Epithelial cell of prostate (primary cell): ENCODE results near the gene FNBP1L.
A peak's percentile ranks its signal among the peaks of the same experiment; 100 is the strongest.
"Not testable (repeated sequence)": the region's sequence is repeated elsewhere in the genome, so short reads cannot be mapped to it uniquely, and the experiment has no call there.

Experiments used
- DNase-seq: peaks from one replicate; pipeline ENCODE4 v3.0.0-alpha.2; 2011; ENCODE audit warnings: low read depth, low spot score
- H3K27ac ChIP-seq: fragments of 450-650 bp; 2 replicates; pipeline ENCODE4 v1.5.1; 2017; ENCODE audit warnings: mild to moderate bottlenecking

FNBP1L gene

DNA sequence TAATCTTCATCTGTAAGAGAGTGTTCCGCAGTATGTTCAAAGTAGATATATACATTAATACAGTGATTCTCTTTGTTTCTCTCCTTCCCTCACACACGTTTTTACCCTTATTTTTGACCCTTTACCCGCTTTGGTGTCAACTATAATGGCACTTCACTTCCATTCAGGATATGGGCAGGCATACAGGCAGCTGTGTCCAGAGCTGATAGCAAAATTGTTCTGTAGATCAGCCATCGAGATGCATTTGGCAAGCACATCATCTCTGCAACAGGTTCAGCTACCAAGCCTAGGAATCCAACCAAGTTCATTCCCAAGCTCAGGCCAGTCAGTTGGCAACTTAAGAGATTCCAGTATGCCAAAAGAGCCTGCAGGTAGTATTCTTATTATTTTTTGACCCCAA, 74.8 kb downstream of the FNBP1L start:
- no peak for DNase-seq
- H3K27ac ChIP-seq, result no peak overlapping the region

DNA sequence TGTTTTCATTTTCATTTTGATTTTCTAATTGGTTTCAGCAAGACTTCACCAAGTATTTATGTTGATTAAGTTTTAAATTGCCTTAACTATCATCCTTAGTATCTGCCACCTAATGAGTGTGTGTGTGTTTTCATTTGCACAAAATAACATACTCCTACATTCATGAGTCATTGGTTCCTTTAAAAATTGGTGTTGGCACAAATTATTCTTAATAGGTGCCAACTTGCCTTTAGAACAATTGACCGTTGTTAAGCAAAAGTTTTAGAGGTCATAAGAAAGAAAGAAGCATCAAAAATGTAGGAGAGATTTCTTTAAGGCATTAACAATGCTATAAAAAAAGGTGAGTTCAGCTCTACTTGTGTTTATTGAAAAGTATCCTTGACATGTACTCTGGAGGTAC, 77.5 kb downstream of the FNBP1L start:
- no peak for DNase-seq
- H3K27ac ChIP-seq, result no peak overlapping the region

DNA sequence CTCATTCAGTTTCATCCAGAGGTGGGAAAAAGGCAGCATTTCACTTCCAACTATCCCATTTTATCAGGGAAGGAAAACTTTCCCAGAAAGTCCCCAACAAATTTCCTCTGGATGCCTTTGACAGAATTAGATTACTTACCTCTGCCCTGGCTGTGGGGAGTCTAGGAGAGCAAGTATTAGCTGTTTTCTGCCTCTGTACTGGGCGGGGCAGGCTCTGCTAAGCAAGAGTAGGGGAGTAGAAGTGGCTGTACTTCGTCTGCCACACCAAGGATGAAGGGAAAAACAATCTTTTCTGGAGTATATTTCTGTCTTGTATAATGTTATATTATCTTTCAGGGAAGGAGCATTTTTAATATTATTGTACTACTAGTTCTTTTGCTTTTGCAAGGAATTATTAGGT, 78.5 kb downstream of the FNBP1L start:
- H3K27ac ChIP-seq, result no peak overlapping the region
- no peak for DNase-seq

DNA sequence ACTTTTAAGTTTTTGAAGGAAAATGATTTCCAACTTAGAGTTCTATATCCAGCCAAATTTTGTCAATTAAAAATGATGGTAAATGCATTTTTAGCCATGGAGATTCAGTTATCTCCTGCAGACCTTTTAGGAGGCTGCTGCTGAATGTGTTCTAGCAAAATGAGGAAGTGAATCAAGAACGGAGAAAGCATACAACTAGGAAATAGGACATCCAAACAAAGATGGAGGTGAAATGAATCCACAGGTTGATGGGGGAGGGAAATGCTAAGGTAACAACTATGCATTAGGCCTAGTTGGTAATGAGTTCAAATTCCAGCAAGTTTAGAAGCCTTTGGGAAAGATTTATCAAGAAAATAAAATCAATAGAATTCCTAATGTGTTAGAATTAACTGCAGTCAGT, 80.5 kb downstream of the FNBP1L start:
- no peak overlapping the region for H3K27ac ChIP-seq
- no peak for DNase-seq

DNA sequence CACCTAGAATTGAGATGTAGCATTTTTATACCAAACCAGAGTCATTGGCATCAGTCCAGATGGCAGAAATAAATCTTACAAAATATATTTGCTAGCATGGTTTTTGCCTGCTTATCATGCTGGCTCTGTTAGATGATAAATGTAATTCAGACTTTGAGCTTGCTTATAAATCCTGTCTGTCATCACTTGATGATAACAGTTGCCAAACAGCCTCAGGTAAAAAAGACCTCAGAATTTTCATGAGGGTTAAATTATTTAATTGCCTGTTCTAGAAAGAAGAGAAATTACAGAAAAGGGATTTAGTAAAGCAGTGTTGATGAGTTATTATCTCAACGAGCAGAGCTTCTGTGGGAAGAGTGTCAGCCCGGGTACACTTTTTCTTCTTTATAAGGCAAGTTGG, 83.3 kb downstream of the FNBP1L start:
- no peak for DNase-seq
- no peak overlapping the region for H3K27ac ChIP-seq

DNA sequence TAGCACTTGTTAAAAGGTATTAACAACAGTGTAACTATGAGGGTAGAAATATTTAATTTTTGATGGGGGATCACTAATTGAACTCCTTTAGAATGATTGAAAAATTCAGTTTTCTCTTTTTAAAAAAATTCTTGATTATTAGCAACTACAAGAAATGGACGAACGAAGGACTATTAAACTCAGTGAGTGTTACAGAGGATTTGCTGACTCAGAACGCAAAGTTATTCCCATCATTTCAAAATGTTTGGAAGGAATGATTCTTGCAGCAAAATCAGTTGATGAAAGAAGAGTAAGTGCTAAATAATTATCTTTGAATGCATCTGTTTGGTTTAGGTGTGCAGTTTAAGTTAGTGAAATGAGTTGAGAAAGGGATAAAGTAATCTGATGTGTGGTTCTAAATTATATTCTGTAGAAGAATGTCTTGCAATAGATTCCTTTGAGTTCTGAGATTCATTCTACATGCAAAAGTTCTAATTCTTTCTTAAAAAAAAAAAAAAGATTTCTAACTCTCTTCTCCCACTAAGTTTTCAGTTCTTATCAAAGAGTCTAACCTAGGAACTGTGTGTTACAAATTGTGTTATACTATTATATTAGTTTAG, 85.0 kb downstream of the FNBP1L start:
- no peak overlapping the region for H3K27ac ChIP-seq
- DNase-seq, result no peak

DNA sequence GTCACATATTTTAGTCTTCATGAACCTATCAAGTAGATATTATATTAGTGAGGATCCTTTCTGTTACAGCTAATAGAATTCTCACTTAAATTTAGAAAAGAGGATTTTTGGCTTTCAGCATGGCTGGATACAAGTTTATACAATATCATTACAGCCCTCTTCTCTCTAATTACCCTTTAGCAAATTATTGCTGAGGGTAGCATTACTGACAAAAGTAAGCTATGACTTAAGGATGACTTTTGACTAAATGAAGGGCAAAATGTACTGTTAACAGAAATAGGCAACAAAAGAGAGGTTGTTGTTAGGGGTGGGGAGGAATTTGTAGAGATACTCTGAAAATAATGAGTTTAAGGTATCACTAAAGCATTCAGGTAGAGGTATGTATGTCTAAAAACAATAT, 85.8 kb downstream of the FNBP1L start:
- no peak for DNase-seq
- H3K27ac ChIP-seq, result no peak overlapping the region

DNA sequence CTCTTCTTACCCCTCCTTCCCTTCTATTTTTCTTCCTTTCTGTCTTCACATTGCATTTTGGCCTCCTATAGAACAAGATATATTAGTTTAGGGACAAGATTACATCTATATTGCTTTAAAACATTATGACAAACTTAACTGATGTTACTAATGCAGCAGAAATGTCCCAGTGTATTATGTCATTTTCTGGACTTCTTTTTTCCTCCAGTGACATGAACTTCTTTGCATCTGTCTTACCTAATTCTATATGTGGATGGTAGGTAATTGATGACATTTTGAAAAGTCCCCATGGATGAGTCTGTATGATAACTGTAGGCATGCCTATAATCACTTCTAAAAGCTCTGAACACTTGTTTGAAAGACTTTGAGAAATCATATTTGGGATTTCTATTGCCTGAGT, 89.5 kb downstream of the FNBP1L start:
- DNase-seq, result no peak
- H3K27ac ChIP-seq, result no peak overlapping the region

DNA sequence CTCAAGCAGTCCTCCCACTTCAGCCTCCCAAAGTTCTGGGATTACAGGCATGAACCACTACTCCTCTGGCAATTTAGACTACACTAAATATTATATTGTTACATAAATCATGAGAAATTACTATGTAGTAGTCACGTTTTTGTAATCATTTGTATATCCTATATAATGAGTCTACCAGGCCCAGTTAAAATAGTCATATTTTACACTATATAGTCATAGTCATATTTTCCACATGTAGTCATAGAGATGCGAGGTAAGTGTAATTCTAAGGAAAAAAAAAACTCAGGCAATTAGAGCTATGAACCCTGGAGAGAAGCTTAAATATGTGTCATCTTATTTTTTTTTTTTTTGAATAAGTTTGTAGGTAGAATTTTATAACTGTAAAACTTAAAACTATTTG, 90.0 kb downstream of the FNBP1L start:
- no peak for DNase-seq
- H3K27ac ChIP-seq, result no peak overlapping the region

DNA sequence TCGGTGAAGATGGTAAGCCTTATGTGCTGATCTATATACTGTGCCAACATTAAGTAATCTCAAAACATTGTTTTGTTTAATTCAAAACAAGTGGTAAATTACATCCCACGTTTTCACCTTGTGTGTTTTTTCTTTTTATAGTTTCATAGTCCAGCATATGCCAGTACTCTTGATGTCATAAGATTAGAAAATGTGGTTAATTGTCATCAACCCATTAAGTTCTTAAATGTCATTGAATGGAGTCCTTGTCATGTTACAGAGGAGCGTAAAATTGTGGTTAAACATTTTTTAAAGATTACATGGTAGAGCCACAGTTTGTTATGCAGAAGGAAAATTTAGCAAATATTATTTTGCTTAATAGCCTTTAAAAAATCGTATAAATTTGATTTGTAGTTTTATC, 93.1 kb downstream of the FNBP1L start:
- H3K27ac ChIP-seq, result no peak overlapping the region
- no peak for DNase-seq

DNA sequence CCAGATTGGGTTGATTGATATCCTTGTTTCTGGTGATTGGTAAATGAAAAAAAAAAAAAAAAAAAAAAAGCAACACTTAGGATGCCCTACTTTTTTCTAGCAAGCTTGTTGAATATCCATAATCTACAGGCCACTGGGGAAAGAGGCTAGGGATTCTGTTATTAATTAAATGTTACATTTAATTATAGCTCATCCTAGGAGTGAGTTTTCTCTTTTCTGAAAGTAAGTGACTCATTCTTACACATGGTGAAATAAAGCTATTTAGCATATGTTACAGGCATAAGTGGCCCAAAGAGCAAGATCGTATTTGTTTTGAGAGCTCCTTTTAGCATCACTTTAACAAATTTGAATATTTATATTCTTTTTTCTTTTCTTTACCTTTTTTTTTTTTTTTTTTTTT, 94.5 kb downstream of the FNBP1L start:
- H3K27ac ChIP-seq, result no peak overlapping the region
- no peak for DNase-seq

DNA sequence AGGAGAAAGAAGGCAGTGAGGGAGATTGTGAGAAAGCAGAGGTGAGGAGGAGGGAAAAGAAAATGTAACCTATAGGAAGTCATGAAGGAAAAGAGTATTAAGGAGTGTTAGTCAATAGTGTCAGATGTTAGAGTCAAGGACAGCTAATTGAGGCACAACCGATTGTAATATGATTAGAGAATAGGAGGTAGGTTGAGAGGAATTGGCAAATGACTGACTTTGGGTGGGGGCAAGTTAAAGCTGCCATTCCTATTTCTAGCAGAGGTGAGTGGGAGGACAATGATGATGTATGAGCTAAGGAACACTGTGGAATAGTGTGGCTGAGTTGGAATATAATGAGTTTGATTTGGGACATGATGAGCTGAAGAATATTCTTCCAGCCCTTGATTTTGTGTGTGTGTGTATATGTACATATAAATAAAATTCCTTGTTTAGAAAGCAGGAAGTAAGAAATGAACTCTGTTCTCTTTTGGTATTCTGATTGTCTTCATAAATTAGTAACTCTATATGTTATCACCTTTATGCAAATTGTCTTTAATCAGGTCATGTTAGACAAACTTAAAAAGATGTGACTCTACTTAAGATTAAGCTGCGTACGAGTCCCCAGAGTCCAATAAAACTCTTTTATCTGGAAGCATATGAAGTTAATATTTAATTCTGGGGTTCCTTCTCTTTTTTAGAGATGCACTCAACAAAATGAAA, 98.4 kb downstream of the FNBP1L start:
- DNase-seq, result no peak
- H3K27ac ChIP-seq, result no peak overlapping the region

DNA sequence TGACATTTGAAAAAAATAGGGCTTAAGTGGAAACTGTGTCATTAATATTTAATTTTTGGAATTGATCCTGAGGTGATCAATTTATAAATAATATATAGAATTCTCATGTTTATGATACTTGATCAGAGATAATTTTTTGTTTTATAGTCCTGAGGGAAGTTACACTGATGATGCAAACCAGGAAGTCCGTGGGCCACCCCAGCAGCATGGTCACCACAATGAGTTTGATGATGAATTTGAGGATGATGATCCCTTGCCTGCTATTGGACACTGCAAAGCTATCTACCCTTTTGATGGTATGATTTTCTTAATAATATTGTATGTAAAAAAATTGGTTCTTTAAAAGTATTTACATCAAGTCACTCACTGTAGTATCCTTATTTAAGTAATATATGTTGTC, 101.2 kb downstream of the FNBP1L start:
- no peak overlapping the region for H3K27ac ChIP-seq
- DNase-seq, result no peak

DNA sequence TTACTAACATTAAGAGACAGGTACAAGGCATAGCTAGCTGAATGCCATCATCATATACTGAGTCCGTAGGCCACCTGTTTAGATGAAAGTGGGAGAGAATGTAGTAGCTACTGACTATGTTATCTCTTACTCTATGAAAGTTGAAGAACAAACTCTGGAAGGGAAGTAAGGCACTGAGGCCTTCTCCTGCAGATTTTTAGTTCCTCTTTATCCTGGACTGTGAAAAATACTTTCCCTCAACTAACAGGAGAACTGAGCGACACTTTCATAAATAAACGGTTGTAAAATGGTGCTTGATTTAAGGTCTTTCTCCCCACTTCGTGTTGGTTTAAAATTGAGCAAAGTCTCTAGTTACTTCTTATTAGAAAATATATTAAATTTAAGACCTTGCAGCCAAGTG, 101.9 kb downstream of the FNBP1L start:
- DNase-seq, result no peak
- no peak overlapping the region for H3K27ac ChIP-seq

DNA sequence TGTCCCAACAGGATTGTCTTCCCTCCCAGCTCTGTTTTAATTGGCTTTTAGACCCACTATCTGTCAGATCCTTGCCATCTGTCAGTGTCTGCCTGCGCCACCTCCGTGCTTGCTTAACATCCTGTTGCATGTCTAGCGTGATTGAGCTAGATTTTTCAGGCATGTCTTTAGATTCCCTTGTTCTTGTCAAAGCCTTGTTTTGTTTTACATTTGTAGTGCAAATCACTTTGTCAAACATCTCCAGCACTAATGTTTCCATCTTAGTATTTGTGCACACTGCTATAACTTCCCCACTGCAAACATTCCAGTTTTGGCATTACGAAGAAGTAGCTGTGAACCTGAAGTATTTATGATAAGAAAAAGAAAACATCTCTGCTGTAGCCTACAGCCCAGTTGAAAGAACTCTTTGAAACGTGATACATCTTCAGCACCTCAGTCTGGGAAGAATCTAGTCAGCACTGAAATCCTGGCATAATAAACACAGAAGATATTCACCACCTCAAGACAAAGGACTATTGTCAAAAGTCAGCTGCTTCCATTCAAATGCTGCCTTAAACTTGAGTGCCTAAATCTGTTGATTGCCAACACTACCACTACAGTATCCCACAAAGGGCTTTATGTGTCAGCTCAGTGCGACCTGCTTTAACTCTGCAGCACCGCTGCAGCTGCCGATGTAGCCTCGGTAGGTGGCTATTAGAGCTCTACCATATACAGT, 105.0 kb downstream of the FNBP1L start:
- no peak for DNase-seq
- peak overlapping the region; percentile 15 for H3K27ac ChIP-seq

DNA sequence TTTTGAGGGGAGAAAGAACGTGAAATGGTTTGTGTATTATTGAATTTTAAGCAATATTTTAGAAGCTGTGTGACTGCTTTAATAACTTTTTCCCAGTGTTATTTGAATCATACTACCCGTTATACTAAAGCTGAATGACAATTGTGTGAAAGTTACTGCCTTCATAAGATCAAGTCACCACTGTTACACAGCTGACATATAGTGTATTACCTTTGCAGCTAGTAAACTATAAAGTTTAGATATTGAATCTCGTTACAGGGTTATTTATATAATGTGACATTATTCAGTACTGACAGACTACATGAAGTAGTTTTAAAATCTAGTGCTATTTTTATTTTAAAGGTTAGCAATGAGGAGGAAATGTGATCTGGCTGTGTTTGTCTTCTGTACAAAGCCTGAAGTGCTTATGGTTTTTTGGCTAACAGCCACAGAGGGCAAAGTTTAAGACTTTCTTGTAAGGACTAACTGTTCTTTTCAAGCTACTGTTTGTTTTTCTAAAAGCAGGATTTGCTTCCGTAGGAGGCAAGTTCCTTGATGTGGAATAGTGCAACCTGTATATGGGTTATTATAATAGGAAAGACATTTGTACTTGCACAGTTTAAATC, 106.1 kb downstream of the FNBP1L start:
- DNase-seq, H3K27ac ChIP-seq: not testable (repeated sequence)

DNA sequence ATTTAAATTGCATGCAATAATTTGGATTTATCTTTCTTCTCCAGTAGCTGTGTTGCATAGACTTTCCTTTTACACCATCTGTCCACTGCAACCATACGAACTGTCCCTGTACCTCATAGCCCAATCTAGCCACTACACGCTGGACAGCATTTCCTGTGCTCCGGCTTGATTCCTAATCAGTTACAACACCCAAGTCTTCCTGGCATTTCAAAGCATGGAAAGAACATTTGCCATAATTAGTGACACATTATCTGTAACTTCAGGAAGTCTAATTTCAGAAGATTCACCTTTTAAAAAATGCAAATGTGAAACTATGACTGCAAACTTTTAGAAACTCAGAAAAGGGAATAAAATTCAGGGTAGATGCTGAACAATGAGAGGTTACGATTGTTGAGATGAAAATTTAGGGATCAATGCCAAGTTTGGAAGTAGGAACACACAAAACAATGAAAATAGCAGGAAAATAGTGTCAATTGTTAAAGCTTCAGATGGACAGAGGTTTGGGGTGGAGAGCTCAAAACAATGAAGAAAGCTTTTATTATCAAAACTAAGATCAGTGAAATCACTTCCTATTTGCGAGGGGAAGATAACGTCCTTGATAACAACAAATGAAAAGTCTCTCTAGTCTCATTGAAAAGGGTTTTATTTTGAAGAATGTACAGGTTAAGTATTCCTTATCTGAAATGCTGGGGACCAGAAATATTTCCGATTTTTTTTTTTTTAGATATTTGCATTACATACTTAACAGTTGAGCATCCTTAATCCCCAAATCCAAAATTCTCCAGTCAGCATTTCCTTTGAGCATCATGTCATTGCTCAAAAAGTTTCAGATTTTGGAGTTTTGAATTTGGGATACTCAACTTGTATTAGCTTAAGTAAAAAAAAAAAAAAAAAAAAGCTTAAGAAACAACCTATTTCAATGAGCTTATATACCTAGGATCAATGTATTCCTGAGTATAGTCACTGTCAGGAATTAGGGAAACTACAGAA, 107.3 kb downstream of the FNBP1L start:
- DNase-seq, result no peak
- H3K27ac ChIP-seq, result no peak overlapping the region

DNA sequence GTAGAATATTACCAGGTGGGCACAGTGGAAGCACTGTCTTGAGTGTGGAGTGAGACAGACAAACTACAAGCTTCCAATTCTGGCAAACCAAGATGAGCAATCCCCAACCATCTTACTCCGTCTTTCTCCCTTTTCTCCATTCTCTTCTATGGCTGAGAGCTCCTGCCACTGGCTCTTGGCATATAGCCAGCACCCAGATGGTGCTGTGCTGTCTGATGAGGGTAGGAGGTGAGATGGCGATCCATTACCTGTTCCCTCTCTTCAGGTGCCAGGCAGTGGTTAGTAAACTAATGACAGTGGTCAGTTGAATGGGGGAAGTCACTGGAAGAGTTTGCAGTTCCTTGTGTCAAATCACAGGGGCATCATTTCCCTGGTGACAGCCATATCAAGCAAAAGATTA, 108.4 kb downstream of the FNBP1L start:
- H3K27ac ChIP-seq, result no peak overlapping the region
- no peak for DNase-seq

DNA sequence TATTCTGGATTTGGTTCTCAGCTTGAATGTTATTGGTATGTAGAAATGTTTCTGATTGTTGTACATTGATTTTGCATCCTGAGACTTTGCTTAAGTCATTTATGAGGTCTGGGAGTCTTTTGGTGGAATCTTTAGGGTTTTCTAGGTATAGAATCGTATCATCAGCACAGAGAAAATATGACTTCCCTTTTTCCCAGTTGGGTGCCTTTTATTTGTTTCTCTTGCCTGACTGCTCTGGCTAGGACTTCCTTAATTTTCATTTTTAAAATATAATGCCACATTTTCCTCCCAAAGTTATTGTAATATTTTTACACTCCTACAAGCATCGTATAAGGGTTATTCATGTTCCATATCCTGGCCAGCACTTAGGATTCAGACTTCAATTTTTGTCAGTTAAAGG, 111.1 kb downstream of the FNBP1L start:
- H3K27ac ChIP-seq, result no peak overlapping the region
- no peak for DNase-seq

DNA sequence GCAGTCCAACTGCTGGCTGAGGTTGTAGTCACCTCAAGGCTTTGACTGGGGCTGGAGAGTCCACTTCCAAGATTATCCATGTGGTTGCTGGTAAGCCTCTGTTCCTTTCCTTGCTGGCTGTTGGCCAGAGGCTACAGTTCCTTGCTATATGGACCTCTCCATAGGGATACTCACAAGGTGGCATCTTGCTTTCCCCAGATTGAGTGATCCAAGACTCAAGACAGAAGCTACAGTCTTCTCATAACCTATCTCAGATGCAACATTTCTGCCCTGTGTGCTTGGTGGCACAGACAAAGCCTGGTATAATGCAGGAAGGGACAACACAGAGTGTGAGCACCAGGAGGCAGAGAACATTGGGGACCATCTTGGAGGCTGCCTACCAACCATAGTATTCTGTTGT, 111.8 kb downstream of the FNBP1L start:
- H3K27ac ChIP-seq, result no peak overlapping the region
- DNase-seq, result no peak
